BJ (cell line): ENCODE results near the gene PLPP7. TPM values are rescaled to one million over a fixed set of nuclear protein-coding genes. Genes with fewer than 3 reads are reported as not detected.

ENCODE experiments used
- CTCF ChIA-PET: fragments of 350-600 bp; formaldehyde crosslinking; extraction: SDS; loops from one replicate; lab custom pipeline; 2021; ENCODE audit warnings: antibody characterized with exemption, inconsistent platforms; lab: Yijun Ruan, JAX
- POLR2A ChIA-PET: fragments of 300-600 bp; sonication (Branson Sonifier 250); formaldehyde crosslinking; extraction: SDS; loops from one replicate; lab custom pipeline; 2021; ENCODE audit warnings: antibody characterized with exemption; lab: Charles Lee
- DNase-seq: peaks from one replicate; pipeline ENCODE4 v3.0.0-alpha.2; 2011; ENCODE audit warnings: low read depth
- H3K27me3 ChIP-seq: 2 replicates; pipeline ENCODE4 v1.6.0; 2011; ENCODE audit warnings: low read length; ENCODE audit not compliant: control insufficient read depth, insufficient read depth
- H3K36me3 ChIP-seq: 2 replicates; pipeline ENCODE4 v1.5.1; 2011; ENCODE audit warnings: low read length; ENCODE audit not compliant: control insufficient read depth, insufficient read depth
- H3K4me3 ChIP-seq: 2 replicates; pipeline ENCODE4 v1.5.1; 2011; ENCODE audit warnings: low read depth, mild to moderate bottlenecking, control low read depth, low read length
- CTCF ChIP-seq: IDR thresholded peaks from 2 replicates; pipeline ENCODE4 v1.5.1; 2011; ENCODE audit warnings: low read depth, mild to moderate bottlenecking, control low read depth, inconsistent platforms, low read length, moderate library complexity; ENCODE audit not compliant: insufficient read depth
- polyA plus RNA-seq: library from polyadenylated mRNA; depleted of rRNA; stranded (reverse); fragments of >200 nt; gene quantifications from 2 replicates; pipeline ENCODE4 v1.2.3, GENCODE V29; 2011

Gene PLPP7
- polyA plus RNA-seq, 1 experiment: 3.9 TPM

- ChIA-PET CTCF (interaction anchor here (0.9 to 1.6 kb wide), 2 partner anchors 18 to 141 kb away, joined by 4 to 6 read pairs; no protein-coding TSS in a partner anchor), POLR2A (no interaction called here)
- peaks cover 6% of the 10 kb centered on the region for H3K27me3 ChIP-seq
- H3K4me3 ChIP-seq: no peak overlapping the region
- H3K36me3 ChIP-seq: no peaks in the 10 kb centered on the region
- DNase-seq: no peak
- no peak for TF ChIP-seq CTCF
These were observed 28.9 kb downstream of the PLPP7 start for GRCh38 chr9:131318231-131319085.

GRCh38 chr9:131319486-131319885 lies 30.0 kb downstream of the PLPP7 start:
- no peak for DNase-seq
- H3K27me3 ChIP-seq: peaks cover 6% of the 10 kb centered on the region
- no peak for TF ChIP-seq CTCF
- H3K36me3 ChIP-seq: no peaks in the 10 kb centered on the region
- POLR2A ChIA-PET: no interaction called here
- no peak overlapping the region for H3K4me3 ChIP-seq
- CTCF ChIA-PET: no interaction called here

- TF ChIP-seq CTCF: no peak
- Histone ChIP-seq H3K27me3 (peaks cover 3% of the 10 kb centered on the region; the same call in 1 of the 2 replicates), H3K4me3 (no peak overlapping the region), H3K36me3 (no peaks in the 10 kb centered on the region)
- DNase-seq: no peak
- POLR2A ChIA-PET: no interaction called here
- CTCF ChIA-PET: interaction anchor here (0.6 kb wide), 1 partner anchor 168 kb away, joined by 3 read pairs; no protein-coding TSS in a partner anchor
These were observed 30.6 kb downstream of the PLPP7 start for GRCh38 chr9:131320031-131320685.

GRCh38 chr9:131323629-131324028 lies 34.1 kb downstream of the PLPP7 start:
- no peak for DNase-seq
- H3K36me3 ChIP-seq: no peaks in the 10 kb centered on the region
- H3K27me3 ChIP-seq: peaks cover 3% of the 10 kb centered on the region; the same call in 1 of the 2 replicates
- CTCF ChIA-PET: no interaction called here
- no peak overlapping the region for H3K4me3 ChIP-seq
- TF ChIP-seq CTCF: no peak
- POLR2A ChIA-PET: no interaction called here
